Endothelial cell of umbilical vein (primary cell): ENCODE measurements around the gene TUSC7. TPM values are rescaled to one million over a fixed set of nuclear protein-coding genes. Genes with fewer than 3 reads are reported as not detected.

ENCODE experiments used
- BruUV-seq: library from RNA; stranded (reverse); fragments of 400-500 nt; replicated peaks from 2 replicates; lab custom pipeline; 2021; lab: Mats Ljungman, UMichigan
- CTCF ChIA-PET: fragments of 300-600, 350-600 bp; sonication (Branson Sonifier 250); formaldehyde crosslinking; loops from one replicate; lab custom pipeline; 2021; ENCODE audit warnings: antibody characterized with exemption, inconsistent platforms; lab: Charles Lee
- POLR2A ChIA-PET: fragments of 300-600, 350-600 bp; sonication (Branson Sonifier 250); formaldehyde crosslinking; loops from one replicate; lab custom pipeline; 2021; ENCODE audit warnings: antibody characterized with exemption, inconsistent platforms; lab: Charles Lee
- DNase-seq: peaks from one replicate; pipeline ENCODE4 v3.0.0-alpha.2; 2011; ENCODE audit warnings: low read depth, low spot score
- FAIRE-seq: peaks from 2 replicates; lab custom pipeline; 2011; peaks lifted over from hg19 to GRCh38; lab: Jason Lieb, UNC
- H2AFZ ChIP-seq: 2 replicates; pipeline ENCODE4 v1.6.0; 2012; ENCODE audit warnings: low read depth, low read length, control low read depth, inconsistent platforms
- H3K27ac ChIP-seq: 2 replicates; pipeline ENCODE4 v1.5.1; 2011; ENCODE audit warnings: low read depth, mild to moderate bottlenecking, control low read depth, low read length, moderate library complexity; ENCODE audit not compliant: insufficient read depth
- H3K27me3 ChIP-seq, 2 experiments: 2 replicates each; pipeline versions ENCODE4 v1.6.0 to v1.6.1; 2011; ENCODE audit warnings: low read length in 2 of 2, mixed read lengths in 1 of 2; ENCODE audit not compliant: control insufficient read depth in 2 of 2, insufficient read depth in 2 of 2
- H3K36me3 ChIP-seq, 2 experiments: 2 replicates in 1 of 2; 3 replicates in 1 of 2; pipeline ENCODE4 v1.5.1; 2011; ENCODE audit warnings: low read length in 2 of 2, mild to moderate bottlenecking in 1 of 2, moderate library complexity in 1 of 2; ENCODE audit not compliant: control insufficient read depth in 2 of 2, insufficient read depth in 2 of 2; ENCODE audit errors: extremely low read depth in 1 of 2
- H3K4me1 ChIP-seq: 3 replicates; pipeline ENCODE4 v1.5.1; 2011; ENCODE audit warnings: mild to moderate bottlenecking, low read length; ENCODE audit not compliant: control insufficient read depth, insufficient read depth; ENCODE audit errors: extremely low read depth
- H3K4me2 ChIP-seq: 2 replicates; pipeline ENCODE4 v1.6.1; 2011; ENCODE audit warnings: low read length, control low read depth, mixed read lengths; ENCODE audit not compliant: insufficient read depth
- H3K4me3 ChIP-seq, 3 experiments: fragments of 200-600 bp in 1 of 3; sonication (generic), shearing (Covaris generic) in 1 of 3; replicated peaks in 1 of 3; 2 replicates each; pipeline ENCODE4 v1.5.1; 2011 to 2016; ENCODE audit warnings: control low read depth in 3 of 3, low read length in 3 of 3, mild to moderate bottlenecking in 2 of 3, inconsistent platforms in 1 of 3, low read depth in 1 of 3, moderate library complexity in 1 of 3; ENCODE audit not compliant: insufficient read depth in 1 of 3
- H3K79me2 ChIP-seq: 2 replicates; pipeline ENCODE4 v1.6.0; 2012; ENCODE audit warnings: low read length, inconsistent platforms; ENCODE audit not compliant: control insufficient read depth, insufficient read depth
- H3K9ac ChIP-seq: replicated peaks from 2 replicates; pipeline ENCODE3; 2011; ENCODE audit warnings: low read length, control low read depth; ENCODE audit not compliant: insufficient read depth; ENCODE audit errors: extremely low read depth
- H3K9me1 ChIP-seq: replicated peaks from 3 replicates; pipeline ENCODE4 v1.6.0; 2011; ENCODE audit warnings: mild to moderate bottlenecking, low read length; ENCODE audit not compliant: control insufficient read depth, insufficient read depth; ENCODE audit errors: extremely low read depth
- H3K9me3 ChIP-seq: replicated peaks from 2 replicates; pipeline ENCODE4 v1.5.1; 2012; ENCODE audit warnings: low read length, inconsistent platforms; ENCODE audit not compliant: control insufficient read depth, insufficient read depth
- H4K20me1 ChIP-seq: replicated peaks from 2 replicates; pipeline ENCODE3; 2011; ENCODE audit warnings: mild to moderate bottlenecking, low read length; ENCODE audit not compliant: control insufficient read depth, insufficient read depth; ENCODE audit errors: extremely low read depth
- EZH2 ChIP-seq: IDR thresholded peaks from 2 replicates; pipeline ENCODE4 v1.6.1; 2012; ENCODE audit warnings: borderline replicate concordance, low read depth, mild to moderate bottlenecking, moderate library complexity, low read length, inconsistent platforms; ENCODE audit not compliant: severe bottlenecking
- FOS ChIP-seq: IDR thresholded peaks from 2 replicates; pipeline ENCODE4 v1.6.1; 2011; ENCODE audit warnings: mild to moderate bottlenecking, low read length, moderate library complexity, borderline replicate concordance; ENCODE audit not compliant: insufficient read depth
- GATA2 ChIP-seq: IDR thresholded peaks from 2 replicates; pipeline ENCODE4 v1.7.0; 2011; ENCODE audit warnings: low read depth, mild to moderate bottlenecking, moderate library complexity, mixed read lengths, low read length; ENCODE audit not compliant: insufficient read length, insufficient read depth
- JUN ChIP-seq: IDR thresholded peaks from 2 replicates; pipeline ENCODE4 v1.6.1; 2011; ENCODE audit warnings: borderline replicate concordance, low read depth; ENCODE audit not compliant: insufficient read length, insufficient read depth
- MYC ChIP-seq: IDR thresholded peaks from one replicate; pipeline ENCODE4 v1.6.1; 2011; ENCODE audit warnings: mild to moderate bottlenecking, low read depth, low read length
- POLR2A ChIP-seq: IDR thresholded peaks from 2 replicates; pipeline ENCODE4 v1.6.1; 2012; ENCODE audit warnings: low read depth, mild to moderate bottlenecking, control low read depth, low read length
- POLR2AphosphoS5 ChIP-seq: IDR thresholded peaks from 2 replicates; pipeline ENCODE4 v1.6.1; 2012; ENCODE audit warnings: low read depth, mild to moderate bottlenecking, control low read depth, low read length, moderate library complexity; ENCODE audit not compliant: insufficient read depth
- dilution Hi-C: fragments of 300-500 bp; cut with MboI; formaldehyde crosslinking; loops from one replicate; pipeline ENCODE4 v1.15.0; 2019; ENCODE audit warnings: low sequenced_read_pairs; ENCODE audit not compliant: extremely low pct_ligation_motif_present
- intact Hi-C: fragments of 100-400 bp; cut with micrococcal nuclease; formaldehyde crosslinking; loops from one replicate; pipeline ENCODE4 v1.10.0; 2022
- polyA plus RNA-seq, 4 experiments: library from polyadenylated mRNA; depleted of rRNA in 3 of 4; stranded (reverse) in 3 of 4; unstranded in 1 of 4; fragments of >200 nt; gene quantifications; 2 replicates each; pipeline versions ENCODE4 v1.2.1 to v1.2.3, GENCODE V29; 2011 to 2012; ENCODE audit warnings: missing spikeins in 1 of 4
- total RNA-seq: library from RNA; stranded (reverse); gene quantifications from 2 replicates; pipeline ENCODE4 v1.2.3, GENCODE V29; 2021
- TF ChIP-seq, protein P1 (sequence below), 2 donors: IDR thresholded peaks; 1 replicate in 1 of 2; 2 replicates in 1 of 2; pipeline ENCODE4 v1.5.1; 2011; ENCODE audit warnings: low read length in 2 of 2, mild to moderate bottlenecking in 2 of 2, moderate library complexity in 2 of 2, control low read depth in 1 of 2, inconsistent platforms in 1 of 2, low read depth in 1 of 2; ENCODE audit not compliant: insufficient read depth in 1 of 2; ENCODE audit errors: extremely low read depth in 1 of 2
- TF ChIP-seq, protein P2 (sequence below): IDR thresholded peaks from 2 replicates; pipeline ENCODE4 v1.6.1; 2011; ENCODE audit not compliant: insufficient read depth, insufficient read length

TUSC7 gene
- total and polyA plus RNA-seq, 2 donors (not counting 3 experiments of a cell fraction or from before 2014, with no cell fraction given): not detected

DNA sequence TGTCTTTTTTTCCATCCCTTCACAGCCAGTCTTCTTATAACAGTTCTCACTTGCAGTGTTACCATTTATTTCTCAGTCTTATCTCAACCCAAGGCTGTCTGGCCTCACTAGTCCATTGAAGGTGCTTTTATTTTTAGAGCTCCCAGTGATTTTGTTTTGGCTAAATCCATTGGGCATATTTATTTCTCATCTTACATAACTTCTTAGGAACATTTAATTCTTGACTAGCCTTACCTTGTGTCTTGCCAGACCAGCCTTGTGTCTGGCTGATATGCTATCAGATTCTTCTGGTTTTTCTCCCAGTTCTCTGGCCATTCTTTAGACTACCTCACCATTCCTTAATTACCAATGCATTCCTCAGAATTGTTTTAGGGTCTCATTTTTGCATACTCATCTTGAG lies 42.3 kb upstream of the TUSC7 start:
- Histone ChIP-seq H3K27ac (no peak overlapping the region), H4K20me1 (no peaks in the 10 kb centered on the region), H3K4me1 (no peaks in the 10 kb centered on the region), H2AFZ (no peak overlapping the region), H3K4me2 (no peak overlapping the region), H3K79me2 (no peaks in the 10 kb centered on the region), H3K9ac (no peak overlapping the region), H3K36me3 (no peaks in the 10 kb centered on the region), H3K4me3 (no peak overlapping the region), H3K27me3 (no peaks in the 10 kb centered on the region), H3K9me1 (no peaks in the 10 kb centered on the region), H3K9me3 (no peaks in the 10 kb centered on the region)
- no TSS peak for BruUV-seq
- ChIA-PET CTCF (no interaction called here), POLR2A (no interaction called here)
- no peak for FAIRE-seq
- TF ChIP-seq MYC (no peak), FOS (no peak), POLR2A (no peak), EZH2 (no peak), JUN (no peak)
- TF ChIP-seq, protein P1, sequence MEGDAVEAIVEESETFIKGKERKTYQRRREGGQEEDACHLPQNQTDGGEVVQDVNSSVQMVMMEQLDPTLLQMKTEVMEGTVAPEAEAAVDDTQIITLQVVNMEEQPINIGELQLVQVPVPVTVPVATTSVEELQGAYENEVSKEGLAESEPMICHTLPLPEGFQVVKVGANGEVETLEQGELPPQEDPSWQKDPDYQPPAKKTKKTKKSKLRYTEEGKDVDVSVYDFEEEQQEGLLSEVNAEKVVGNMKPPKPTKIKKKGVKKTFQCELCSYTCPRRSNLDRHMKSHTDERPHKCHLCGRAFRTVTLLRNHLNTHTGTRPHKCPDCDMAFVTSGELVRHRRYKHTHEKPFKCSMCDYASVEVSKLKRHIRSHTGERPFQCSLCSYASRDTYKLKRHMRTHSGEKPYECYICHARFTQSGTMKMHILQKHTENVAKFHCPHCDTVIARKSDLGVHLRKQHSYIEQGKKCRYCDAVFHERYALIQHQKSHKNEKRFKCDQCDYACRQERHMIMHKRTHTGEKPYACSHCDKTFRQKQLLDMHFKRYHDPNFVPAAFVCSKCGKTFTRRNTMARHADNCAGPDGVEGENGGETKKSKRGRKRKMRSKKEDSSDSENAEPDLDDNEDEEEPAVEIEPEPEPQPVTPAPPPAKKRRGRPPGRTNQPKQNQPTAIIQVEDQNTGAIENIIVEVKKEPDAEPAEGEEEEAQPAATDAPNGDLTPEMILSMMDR (IDR thresholded peaks at IDR 0.05; ENCODE audit: extremely low read depth in 1 of 2, insufficient read depth in 1 of 2, low read depth in 1 of 2, low read length in 2 of 2): no peak
- dilution Hi-C loops (no loop called here), intact Hi-C loops (no loop called here)
- DNase-seq: no peak

DNA sequence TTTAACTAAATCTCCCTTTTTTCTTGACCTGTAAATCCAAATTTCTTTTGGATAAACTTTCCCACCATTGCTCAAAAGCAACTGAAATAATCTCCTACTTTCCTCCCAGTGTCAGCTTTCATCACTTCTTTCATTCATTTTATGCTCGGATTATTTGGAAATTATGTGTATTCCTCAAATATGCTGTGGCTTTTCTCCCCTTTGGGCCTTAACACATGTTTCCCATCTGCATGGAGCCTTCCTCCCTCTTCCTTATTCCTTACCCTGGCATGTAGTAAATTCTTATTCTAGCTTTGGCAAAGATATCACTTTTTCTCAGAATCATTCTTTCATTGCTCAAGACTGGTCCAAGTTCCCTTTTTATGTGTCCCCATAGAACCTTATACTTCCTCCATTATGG lies 41.8 kb upstream of the TUSC7 start:
- Histone ChIP-seq H3K79me2 (no peaks in the 10 kb centered on the region), H3K27me3 (no peaks in the 10 kb centered on the region), H3K9me1 (no peaks in the 10 kb centered on the region), H3K4me2 (no peak overlapping the region), H3K9ac (no peak overlapping the region), H3K9me3 (no peaks in the 10 kb centered on the region), H3K36me3 (no peaks in the 10 kb centered on the region), H3K27ac (no peak overlapping the region), H2AFZ (no peak overlapping the region), H3K4me1 (no peaks in the 10 kb centered on the region), H4K20me1 (no peaks in the 10 kb centered on the region), H3K4me3 (no peak overlapping the region)
- DNase-seq (no peak), FAIRE-seq (no peak)
- no TSS peak for BruUV-seq
- TF ChIP-seq GATA2 (no peak), POLR2A (no peak), JUN (no peak), POLR2AphosphoS5 (no peak), FOS (no peak), MYC (no peak), EZH2 (no peak)
- TF ChIP-seq, protein P1 (IDR thresholded peaks at IDR 0.05; ENCODE audit: extremely low read depth in 1 of 2, insufficient read depth in 1 of 2, low read depth in 1 of 2, low read length in 2 of 2): no peak
- TF ChIP-seq, protein P2, sequence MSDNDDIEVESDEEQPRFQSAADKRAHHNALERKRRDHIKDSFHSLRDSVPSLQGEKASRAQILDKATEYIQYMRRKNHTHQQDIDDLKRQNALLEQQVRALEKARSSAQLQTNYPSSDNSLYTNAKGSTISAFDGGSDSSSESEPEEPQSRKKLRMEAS: no peak
- POLR2A ChIA-PET: no interaction called here
- dilution Hi-C loops: no loop called here
- CTCF ChIA-PET: no interaction called here
- intact Hi-C loops: no loop called here
